Neuronal stem cell (in vitro differentiated cells): ENCODE results near the gene CDX2.

ENCODE experiments used
- DNase-seq: peaks from one replicate; pipeline ENCODE4 v3.0.0-alpha.2; 2013; ENCODE audit warnings: low spot score
- H2AFZ ChIP-seq: one replicate; pipeline ENCODE4 v1.6.1; 2013; ENCODE audit warnings: mild to moderate bottlenecking, low read length, inconsistent platforms
- H2AK5ac ChIP-seq: 2 replicates; pipeline ENCODE4 v1.6.1; 2013; ENCODE audit warnings: low read depth, mild to moderate bottlenecking, inconsistent platforms, low read length, moderate library complexity, mixed read lengths
- H2BK120ac ChIP-seq: 2 replicates; pipeline ENCODE4 v1.6.1; 2013; ENCODE audit warnings: low read depth, mild to moderate bottlenecking, inconsistent platforms, low read length, moderate library complexity, mixed read lengths
- H2BK12ac ChIP-seq: one replicate; pipeline ENCODE4 v1.6.1; 2013; ENCODE audit warnings: low read length, inconsistent platforms
- H2BK15ac ChIP-seq: 2 replicates; pipeline ENCODE4 v1.6.1; 2013; ENCODE audit warnings: mild to moderate bottlenecking, low read length, inconsistent platforms, mixed read lengths
- H2BK5ac ChIP-seq: one replicate; pipeline ENCODE4 v1.6.1; 2013; ENCODE audit warnings: inconsistent platforms, mild to moderate bottlenecking, low read length, moderate library complexity
- H3K14ac ChIP-seq: one replicate; pipeline ENCODE4 v1.6.1; 2013; ENCODE audit warnings: low read length, inconsistent platforms
- H3K18ac ChIP-seq: 2 replicates; pipeline ENCODE4 v1.6.1; 2013; ENCODE audit warnings: low read length, inconsistent platforms
- H3K23ac ChIP-seq: 2 replicates; pipeline ENCODE4 v1.6.1; 2013; ENCODE audit warnings: low read depth, mild to moderate bottlenecking, mixed read lengths, low read length, inconsistent platforms; ENCODE audit not compliant: poor library complexity
- H3K27ac ChIP-seq: replicated peaks from 3 replicates; pipeline ENCODE4 v1.5.1; 2013; ENCODE audit warnings: low read length, inconsistent platforms
- H3K27me3 ChIP-seq, 3 experiments: 2 replicates each; pipeline ENCODE4 v1.6.1; 2013; ENCODE audit warnings: low read length in 3 of 3, mild to moderate bottlenecking in 2 of 3, inconsistent platforms in 1 of 3, low read depth in 1 of 3, mixed read lengths in 1 of 3, moderate library complexity in 1 of 3; ENCODE audit not compliant: control insufficient read depth in 3 of 3, insufficient read depth in 3 of 3
- H3K36me3 ChIP-seq, 2 donors: replicated peaks in 1 of 2; 2 replicates each; pipeline ENCODE4 v1.6.1; 2013; ENCODE audit warnings: low read length in 2 of 2; ENCODE audit not compliant: control insufficient read depth in 2 of 2, insufficient read depth in 2 of 2
- H3K4ac ChIP-seq: 2 replicates; pipeline ENCODE4 v1.6.1; 2013; ENCODE audit warnings: inconsistent platforms, mild to moderate bottlenecking, low read length, moderate library complexity
- H3K4me1 ChIP-seq, 2 donors: 1 replicate in 1 of 2; 2 replicates in 1 of 2; pipeline ENCODE4 v1.6.1; 2013; ENCODE audit warnings: low read length in 2 of 2, low read depth in 1 of 2; ENCODE audit not compliant: control insufficient read depth in 2 of 2, insufficient read depth in 1 of 2
- H3K4me2 ChIP-seq: one replicate; pipeline ENCODE4 v1.6.1; 2013; ENCODE audit warnings: mild to moderate bottlenecking, low read length, inconsistent platforms; ENCODE audit not compliant: insufficient read depth, poor library complexity, severe bottlenecking
- H3K4me3 ChIP-seq, 2 donors: 2 replicates each; pipeline ENCODE4 v1.5.1; 2013; ENCODE audit warnings: low read length in 2 of 2, mild to moderate bottlenecking in 2 of 2, inconsistent platforms in 1 of 2, moderate library complexity in 1 of 2
- H3K79me1 ChIP-seq: one replicate; pipeline ENCODE4 v1.6.1; 2013; ENCODE audit warnings: low read depth, mild to moderate bottlenecking, inconsistent platforms, low read length, moderate library complexity
- H3K9ac ChIP-seq: one replicate; pipeline ENCODE4 v1.6.1; 2013; ENCODE audit warnings: mild to moderate bottlenecking, low read depth, low read length, inconsistent platforms; ENCODE audit not compliant: poor library complexity
- H3K9me3 ChIP-seq, 2 donors: replicated peaks in 1 of 2; 2 replicates each; pipeline versions ENCODE3 to v1.6.1; 2013; ENCODE audit warnings: low read length in 2 of 2, mild to moderate bottlenecking in 2 of 2, inconsistent platforms in 1 of 2, low read depth in 1 of 2, mixed read lengths in 1 of 2, moderate library complexity in 1 of 2; ENCODE audit not compliant: control insufficient read depth in 2 of 2, insufficient read depth in 1 of 2
- H4K8ac ChIP-seq: one replicate; pipeline ENCODE4 v1.6.1; 2013; ENCODE audit warnings: low read depth, mild to moderate bottlenecking, inconsistent platforms, low read length, moderate library complexity
- H4K91ac ChIP-seq: one replicate; pipeline ENCODE4 v1.6.1; 2013; ENCODE audit warnings: low read length, low read depth, mild to moderate bottlenecking, inconsistent platforms; ENCODE audit not compliant: poor library complexity
- WGBS, 2 donors: extraction: QIAGEN DNeasy Blood & Tissue Kit; methylation state at CpG; one replicate each; pipeline ENCODE4 v1.1.7; 2013; ENCODE audit warnings: missing lambda C conversion rate in 2 of 2, mixed read lengths in 1 of 2; ENCODE audit not compliant: insufficient read length in 2 of 2, insufficient replicate concordance in 1 of 2; ENCODE audit errors: extremely low coverage in 2 of 2; 5-methylcytosine and 5-hydroxymethylcytosine counted together

Gene CDX2

DNA sequence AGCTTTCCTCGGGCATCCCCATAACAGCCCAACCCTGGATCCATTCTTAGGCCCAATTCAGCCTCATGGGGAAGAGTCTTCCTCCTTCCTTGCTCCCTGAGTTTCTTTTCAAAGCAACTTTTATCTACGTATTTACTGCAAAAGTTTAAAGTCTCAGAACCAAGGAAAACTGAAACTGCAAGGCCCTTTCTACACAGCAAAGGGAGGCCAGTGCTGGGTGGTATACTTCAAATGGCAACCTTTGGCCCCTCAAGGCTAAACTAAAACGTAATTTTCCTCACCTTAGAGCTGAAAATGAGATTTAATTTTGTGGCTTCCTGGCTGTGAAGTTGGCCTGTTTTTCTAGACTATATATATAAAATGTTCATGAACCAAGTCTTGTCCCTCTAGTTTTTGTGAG lies 5.6 kb downstream of the CDX2 start:
- Histone ChIP-seq H3K27ac (no peak overlapping the region), H2BK15ac (no peak overlapping the region), H3K23ac (no peak overlapping the region), H2BK12ac (no peak overlapping the region), H3K27me3 (peaks cover 66 to 100% (median 97%) of the 10 kb centered on the region in 3 experiments), H3K4ac (no peak overlapping the region), H3K4me2 (no peak overlapping the region), H2BK5ac (no peak overlapping the region), H3K4me1 (peaks cover 0 to 4% of the 10 kb centered on the region in 2 donors), H2AK5ac (no peak overlapping the region), H2BK120ac (no peak overlapping the region), H4K8ac (no peak overlapping the region), H3K14ac (no peak overlapping the region), H3K36me3 (no peaks in the 10 kb centered on the region), H4K91ac (no peak overlapping the region), H3K9me3 (peaks cover 0 to 2% of the 10 kb centered on the region in 2 donors), H3K9ac (no peak overlapping the region), H3K4me3 (no peak overlapping the region), H3K18ac (no peak overlapping the region), H3K79me1 (no peaks in the 10 kb centered on the region), H2AFZ (no peak overlapping the region)
- DNase-seq: no peak
- no CpG with 5 or more reads among the region's 3 CpGs for WGBS, 2 donors

DNA sequence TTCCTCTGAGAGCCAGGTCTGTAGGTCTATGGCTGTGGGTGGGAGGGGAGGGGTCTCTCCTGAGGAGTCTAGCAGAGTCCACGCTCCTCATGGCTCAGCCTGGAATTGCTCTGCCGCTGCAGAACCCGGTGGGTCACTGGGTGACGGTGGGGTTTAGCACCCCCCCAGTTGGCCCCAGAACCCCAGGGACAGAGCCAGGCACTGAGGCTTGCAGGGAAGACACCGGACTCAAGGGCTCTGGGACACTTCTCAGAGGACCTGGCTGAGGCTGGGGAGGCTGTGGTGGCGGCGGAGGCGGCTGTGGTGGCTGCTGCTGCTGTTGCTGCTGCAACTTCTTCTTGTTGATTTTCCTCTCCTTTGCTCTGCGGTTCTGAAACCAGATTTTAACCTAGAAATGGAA lies 6.1 kb downstream of the CDX2 start:
- H2BK15ac ChIP-seq: no peak overlapping the region
- H2BK5ac ChIP-seq: no peak overlapping the region
- H4K8ac ChIP-seq: no peak overlapping the region
- no peak overlapping the region for H3K4me3 ChIP-seq
- no peak overlapping the region for H2AK5ac ChIP-seq
- no peak overlapping the region for H3K9ac ChIP-seq
- no peak overlapping the region for H4K91ac ChIP-seq
- peaks cover 0 to 4% of the 10 kb centered on the region in 2 donors for H3K4me1 ChIP-seq
- H2BK120ac ChIP-seq: no peak overlapping the region
- H2BK12ac ChIP-seq: no peak overlapping the region
- H3K79me1 ChIP-seq: no peaks in the 10 kb centered on the region
- no peak overlapping the region for H3K14ac ChIP-seq
- DNase-seq: no peak
- H3K27ac ChIP-seq: no peak overlapping the region
- peaks cover 60 to 100% (median 97%) of the 10 kb centered on the region in 3 experiments for H3K27me3 ChIP-seq
- H3K9me3 ChIP-seq: peaks cover 0 to 2% of the 10 kb centered on the region in 2 donors
- H3K36me3 ChIP-seq: no peaks in the 10 kb centered on the region
- peak overlapping the region; percentile 47 for H3K23ac ChIP-seq
- no peak overlapping the region for H3K4me2 ChIP-seq
- no peak overlapping the region for H3K18ac ChIP-seq
- H3K4ac ChIP-seq: no peak overlapping the region
- no CpG with 5 or more reads among the region's 9 CpGs for WGBS, 2 donors
- H2AFZ ChIP-seq: no peak overlapping the region

DNA sequence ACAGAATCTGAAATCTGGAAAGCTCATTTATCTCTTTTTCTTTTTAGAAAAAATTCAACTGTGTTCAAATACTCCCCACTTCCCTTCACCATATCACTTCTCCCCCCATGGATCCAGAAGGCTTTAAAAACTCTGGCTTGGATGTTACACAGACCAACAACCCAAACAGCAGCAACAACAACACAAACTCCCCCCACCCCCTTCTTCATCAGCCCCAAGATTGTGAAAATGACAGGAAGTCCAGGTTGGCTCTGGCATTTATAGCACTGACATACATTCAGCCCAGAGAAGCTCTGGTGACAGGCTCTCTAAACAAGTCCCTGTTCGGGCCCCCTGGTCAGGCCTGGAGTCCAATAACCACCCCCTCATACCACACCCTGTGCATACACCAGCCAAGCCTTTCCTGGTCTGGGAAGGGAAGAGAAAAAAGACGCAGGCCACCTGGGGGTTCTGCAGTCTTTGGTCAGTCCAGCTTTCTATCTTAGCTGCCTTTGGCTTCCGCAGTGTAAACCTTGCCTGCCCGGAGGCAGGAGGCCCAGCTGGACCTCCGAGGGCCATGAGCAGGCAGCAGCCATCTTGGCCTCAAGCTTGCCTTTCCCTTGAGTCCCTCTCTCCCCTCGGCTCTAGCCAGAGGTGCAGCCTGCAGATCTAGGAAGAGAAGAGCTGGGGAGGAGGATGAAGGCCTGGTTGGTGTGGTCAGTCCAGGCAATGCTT lies 6.8 kb downstream of the CDX2 start:
- no peak overlapping the region for H3K14ac ChIP-seq
- no peak overlapping the region for H2BK15ac ChIP-seq
- WGBS, 2 donors: no CpG with 5 or more reads among the region's 6 CpGs
- no peak overlapping the region for H3K4me2 ChIP-seq
- H2AK5ac ChIP-seq: no peak overlapping the region
- H3K79me1 ChIP-seq: no peaks in the 10 kb centered on the region
- H2AFZ ChIP-seq: no peak overlapping the region
- no peak overlapping the region for H3K4ac ChIP-seq
- no peak overlapping the region for H3K9ac ChIP-seq
- H3K9me3 ChIP-seq: peaks cover 0 to under 1% of the 10 kb centered on the region in 2 donors
- H2BK5ac ChIP-seq: no peak overlapping the region
- H3K27me3 ChIP-seq: peaks cover 53 to 100% (median 96%) of the 10 kb centered on the region in 3 experiments
- H4K8ac ChIP-seq: no peak overlapping the region
- no peaks in the 10 kb centered on the region for H3K36me3 ChIP-seq
- no peak overlapping the region for H3K4me3 ChIP-seq
- DNase-seq: no peak
- H3K4me1 ChIP-seq: peaks cover 0 to 4% of the 10 kb centered on the region in 2 donors
- H3K27ac ChIP-seq: no peak overlapping the region
- H2BK120ac ChIP-seq: no peak overlapping the region
- H3K23ac ChIP-seq: no peak overlapping the region
- no peak overlapping the region for H3K18ac ChIP-seq
- H2BK12ac ChIP-seq: no peak overlapping the region
- H4K91ac ChIP-seq: no peak overlapping the region

DNA sequence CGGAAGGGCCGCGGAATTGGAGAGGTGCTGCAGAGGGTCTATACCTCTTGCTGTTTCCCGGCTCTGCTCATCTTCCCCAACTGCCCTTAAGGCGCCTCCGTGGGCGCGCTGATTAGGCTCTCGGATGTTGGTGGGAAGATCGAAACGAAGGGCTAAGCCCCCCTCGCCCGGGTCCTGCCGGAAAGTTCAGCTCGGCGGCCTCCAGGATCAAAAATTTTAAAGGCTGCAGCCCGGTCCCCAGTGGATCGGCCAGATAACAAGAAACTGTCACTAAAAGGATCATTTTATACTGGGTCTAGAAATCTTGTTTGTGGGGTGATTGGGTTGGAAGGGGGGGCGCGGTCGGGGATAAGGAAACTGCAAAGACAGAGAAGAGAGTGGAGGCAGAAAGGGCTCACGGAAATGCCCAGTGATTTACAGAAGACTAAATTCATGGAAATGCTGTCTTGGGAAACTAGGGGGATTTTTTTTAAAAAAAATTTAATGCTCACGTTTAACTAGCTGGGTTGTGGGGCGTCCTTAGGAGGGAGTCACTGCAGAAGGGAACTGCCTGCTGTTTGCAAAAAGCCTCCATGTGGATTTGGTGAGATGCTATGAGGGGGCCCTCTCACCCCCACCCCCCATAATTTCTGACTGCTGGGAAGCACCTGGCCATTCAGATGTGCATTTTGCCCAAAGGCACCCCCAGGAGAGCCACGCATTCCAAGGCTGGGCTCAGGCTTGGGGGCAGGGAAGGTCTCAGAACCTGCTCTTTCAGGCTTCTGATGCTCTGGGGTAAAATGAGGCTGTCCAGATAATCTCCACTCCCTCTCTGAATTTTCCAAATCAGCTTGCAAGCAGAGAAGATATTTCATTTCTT lies 7.7 kb downstream of the CDX2 start:
- peak overlapping the region; percentile 81 for H2AFZ ChIP-seq
- no peaks in the 10 kb centered on the region for H3K36me3 ChIP-seq
- no peak overlapping the region for H2AK5ac ChIP-seq
- no CpG with 5 or more reads among the region's 25 CpGs for WGBS, 2 donors
- no peak overlapping the region for H2BK15ac ChIP-seq
- peaks cover 45 to 99% (median 92%) of the 10 kb centered on the region in 3 experiments for H3K27me3 ChIP-seq
- no peak overlapping the region for H2BK12ac ChIP-seq
- H4K91ac ChIP-seq: no peak overlapping the region
- no peak overlapping the region for H2BK5ac ChIP-seq
- H3K9me3 ChIP-seq: no peaks in the 10 kb centered on the region
- no peak overlapping the region for H3K4ac ChIP-seq
- H3K9ac ChIP-seq: no peak overlapping the region
- H4K8ac ChIP-seq: no peak overlapping the region
- no peaks in the 10 kb centered on the region for H3K79me1 ChIP-seq
- no peak overlapping the region for H3K27ac ChIP-seq
- H2BK120ac ChIP-seq: no peak overlapping the region
- no peak for DNase-seq
- H3K4me3 ChIP-seq: no peak overlapping the region
- H3K4me2 ChIP-seq: peak overlapping the region; percentile 56
- H3K14ac ChIP-seq: no peak overlapping the region
- H3K4me1 ChIP-seq: peaks cover 0 to 4% of the 10 kb centered on the region in 2 donors
- H3K23ac ChIP-seq: no peak overlapping the region
- no peak overlapping the region for H3K18ac ChIP-seq
